Endothelial cell of umbilical vein (primary cell): Measurements from ENCODE around the gene HIF1AN. TPM values are rescaled to one million over a fixed set of nuclear protein-coding genes. Genes with fewer than 3 reads are reported as not detected.

Experiments used
- BruUV-seq: library from RNA; stranded (reverse); fragments of 400-500 nt; replicated peaks from 2 replicates; lab custom pipeline; 2021; lab: Mats Ljungman, UMichigan
- CTCF ChIA-PET: fragments of 300-600, 350-600 bp; sonication (Branson Sonifier 250); formaldehyde crosslinking; loops from one replicate; lab custom pipeline; 2021; ENCODE audit warnings: antibody characterized with exemption, inconsistent platforms; lab: Charles Lee
- POLR2A ChIA-PET: fragments of 300-600, 350-600 bp; sonication (Branson Sonifier 250); formaldehyde crosslinking; loops from one replicate; lab custom pipeline; 2021; ENCODE audit warnings: antibody characterized with exemption, inconsistent platforms; lab: Charles Lee
- DNase-seq: peaks from one replicate; pipeline ENCODE4 v3.0.0-alpha.2; 2011; ENCODE audit warnings: low read depth, low spot score
- FAIRE-seq: peaks from 2 replicates; lab custom pipeline; 2011; peaks lifted over from hg19 to GRCh38; lab: Jason Lieb, UNC
- H2AFZ ChIP-seq: 2 replicates; pipeline ENCODE4 v1.6.0; 2012; ENCODE audit warnings: low read depth, low read length, control low read depth, inconsistent platforms
- H3K27ac ChIP-seq: 2 replicates; pipeline ENCODE4 v1.5.1; 2011; ENCODE audit warnings: low read depth, mild to moderate bottlenecking, control low read depth, low read length, moderate library complexity; ENCODE audit not compliant: insufficient read depth
- H3K27me3 ChIP-seq, 2 experiments: 2 replicates each; pipeline versions ENCODE4 v1.6.0 to v1.6.1; 2011; ENCODE audit warnings: low read length in 2 of 2, mixed read lengths in 1 of 2; ENCODE audit not compliant: control insufficient read depth in 2 of 2, insufficient read depth in 2 of 2
- H3K36me3 ChIP-seq, 2 experiments: 2 replicates in 1 of 2; 3 replicates in 1 of 2; pipeline ENCODE4 v1.5.1; 2011; ENCODE audit warnings: low read length in 2 of 2, mild to moderate bottlenecking in 1 of 2, moderate library complexity in 1 of 2; ENCODE audit not compliant: control insufficient read depth in 2 of 2, insufficient read depth in 2 of 2; ENCODE audit errors: extremely low read depth in 1 of 2
- H3K4me1 ChIP-seq: 3 replicates; pipeline ENCODE4 v1.5.1; 2011; ENCODE audit warnings: mild to moderate bottlenecking, low read length; ENCODE audit not compliant: control insufficient read depth, insufficient read depth; ENCODE audit errors: extremely low read depth
- H3K4me2 ChIP-seq: 2 replicates; pipeline ENCODE4 v1.6.1; 2011; ENCODE audit warnings: low read length, control low read depth, mixed read lengths; ENCODE audit not compliant: insufficient read depth
- H3K4me3 ChIP-seq, 3 experiments: fragments of 200-600 bp in 1 of 3; sonication (generic), shearing (Covaris generic) in 1 of 3; replicated peaks in 1 of 3; 2 replicates each; pipeline ENCODE4 v1.5.1; 2011 to 2016; ENCODE audit warnings: control low read depth in 3 of 3, low read length in 3 of 3, mild to moderate bottlenecking in 2 of 3, inconsistent platforms in 1 of 3, low read depth in 1 of 3, moderate library complexity in 1 of 3; ENCODE audit not compliant: insufficient read depth in 1 of 3
- H3K79me2 ChIP-seq: 2 replicates; pipeline ENCODE4 v1.6.0; 2012; ENCODE audit warnings: low read length, inconsistent platforms; ENCODE audit not compliant: control insufficient read depth, insufficient read depth
- H3K9ac ChIP-seq: replicated peaks from 2 replicates; pipeline ENCODE3; 2011; ENCODE audit warnings: low read length, control low read depth; ENCODE audit not compliant: insufficient read depth; ENCODE audit errors: extremely low read depth
- H3K9me1 ChIP-seq: replicated peaks from 3 replicates; pipeline ENCODE4 v1.6.0; 2011; ENCODE audit warnings: mild to moderate bottlenecking, low read length; ENCODE audit not compliant: control insufficient read depth, insufficient read depth; ENCODE audit errors: extremely low read depth
- H3K9me3 ChIP-seq: replicated peaks from 2 replicates; pipeline ENCODE4 v1.5.1; 2012; ENCODE audit warnings: low read length, inconsistent platforms; ENCODE audit not compliant: control insufficient read depth, insufficient read depth
- H4K20me1 ChIP-seq: replicated peaks from 2 replicates; pipeline ENCODE3; 2011; ENCODE audit warnings: mild to moderate bottlenecking, low read length; ENCODE audit not compliant: control insufficient read depth, insufficient read depth; ENCODE audit errors: extremely low read depth
- EZH2 ChIP-seq: IDR thresholded peaks from 2 replicates; pipeline ENCODE4 v1.6.1; 2012; ENCODE audit warnings: borderline replicate concordance, low read depth, mild to moderate bottlenecking, moderate library complexity, low read length, inconsistent platforms; ENCODE audit not compliant: severe bottlenecking
- FOS ChIP-seq: IDR thresholded peaks from 2 replicates; pipeline ENCODE4 v1.6.1; 2011; ENCODE audit warnings: mild to moderate bottlenecking, low read length, moderate library complexity, borderline replicate concordance; ENCODE audit not compliant: insufficient read depth
- GATA2 ChIP-seq: IDR thresholded peaks from 2 replicates; pipeline ENCODE4 v1.7.0; 2011; ENCODE audit warnings: low read depth, mild to moderate bottlenecking, moderate library complexity, mixed read lengths, low read length; ENCODE audit not compliant: insufficient read length, insufficient read depth
- JUN ChIP-seq: IDR thresholded peaks from 2 replicates; pipeline ENCODE4 v1.6.1; 2011; ENCODE audit warnings: borderline replicate concordance, low read depth; ENCODE audit not compliant: insufficient read length, insufficient read depth
- MYC ChIP-seq: IDR thresholded peaks from one replicate; pipeline ENCODE4 v1.6.1; 2011; ENCODE audit warnings: mild to moderate bottlenecking, low read depth, low read length
- POLR2A ChIP-seq: IDR thresholded peaks from 2 replicates; pipeline ENCODE4 v1.6.1; 2012; ENCODE audit warnings: low read depth, mild to moderate bottlenecking, control low read depth, low read length
- POLR2AphosphoS5 ChIP-seq: IDR thresholded peaks from 2 replicates; pipeline ENCODE4 v1.6.1; 2012; ENCODE audit warnings: low read depth, mild to moderate bottlenecking, control low read depth, low read length, moderate library complexity; ENCODE audit not compliant: insufficient read depth
- dilution Hi-C: fragments of 300-500 bp; cut with MboI; formaldehyde crosslinking; loops from one replicate; pipeline ENCODE4 v1.15.0; 2019; ENCODE audit warnings: low sequenced_read_pairs; ENCODE audit not compliant: extremely low pct_ligation_motif_present
- intact Hi-C: fragments of 100-400 bp; cut with micrococcal nuclease; formaldehyde crosslinking; loops from one replicate; pipeline ENCODE4 v1.10.0; 2022
- polyA plus RNA-seq, 4 experiments: library from polyadenylated mRNA; depleted of rRNA in 3 of 4; stranded (reverse) in 3 of 4; unstranded in 1 of 4; fragments of >200 nt; gene quantifications; 2 replicates each; pipeline versions ENCODE4 v1.2.1 to v1.2.3, GENCODE V29; 2011 to 2012; ENCODE audit warnings: missing spikeins in 1 of 4
- total RNA-seq: library from RNA; stranded (reverse); gene quantifications from 2 replicates; pipeline ENCODE4 v1.2.3, GENCODE V29; 2021
- TF ChIP-seq, protein P1 (sequence below): IDR thresholded peaks from 2 replicates; pipeline ENCODE4 v1.6.1; 2011; ENCODE audit not compliant: insufficient read depth, insufficient read length
- TF ChIP-seq, protein P2 (sequence below), 2 donors: IDR thresholded peaks; 1 replicate in 1 of 2; 2 replicates in 1 of 2; pipeline ENCODE4 v1.5.1; 2011; ENCODE audit warnings: low read length in 2 of 2, mild to moderate bottlenecking in 2 of 2, moderate library complexity in 2 of 2, control low read depth in 1 of 2, inconsistent platforms in 1 of 2, low read depth in 1 of 2; ENCODE audit not compliant: insufficient read depth in 1 of 2; ENCODE audit errors: extremely low read depth in 1 of 2

The HIF1AN gene
- total and polyA plus RNA-seq, 2 donors (not counting 3 experiments of a cell fraction or from before 2014, with no cell fraction given): 7.3 to 34.0 TPM

DNA sequence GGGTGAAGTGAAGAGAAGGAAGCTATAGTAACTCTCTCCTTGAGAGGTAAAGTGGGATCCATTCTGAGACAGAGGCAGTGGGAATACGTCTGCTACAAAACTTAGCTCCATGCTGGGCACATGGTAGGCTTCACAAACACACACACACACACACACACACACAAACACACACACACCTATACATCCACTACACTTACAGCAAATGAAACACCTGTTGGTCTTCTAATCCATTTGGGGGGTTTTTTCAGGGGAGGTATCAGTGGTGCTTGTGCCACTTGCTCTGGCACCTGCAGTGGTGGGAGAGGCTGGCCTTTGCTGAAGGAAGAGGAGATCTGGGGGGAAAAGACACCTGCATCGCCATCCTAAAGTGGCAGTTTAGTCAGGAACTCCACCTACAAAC is 30.6 kb upstream of the HIF1AN start:
- H3K4me1 ChIP-seq: no peaks in the 10 kb centered on the region
- no peaks in the 10 kb centered on the region for H3K9me1 ChIP-seq
- H3K9me3 ChIP-seq: no peaks in the 10 kb centered on the region
- no peak overlapping the region for H2AFZ ChIP-seq
- POLR2A ChIA-PET: no interaction called here
- TF ChIP-seq GATA2: no peak
- H3K27me3 ChIP-seq: no peaks in the 10 kb centered on the region
- BruUV-seq: no TSS peak
- no peak overlapping the region for H3K4me3 ChIP-seq
- peaks cover 0 to 2% of the 10 kb centered on the region in 2 experiments for H3K36me3 ChIP-seq
- H3K4me2 ChIP-seq: no peak overlapping the region
- H3K27ac ChIP-seq: no peak overlapping the region
- dilution Hi-C loops (no loop called here), intact Hi-C loops (no loop called here)
- H3K79me2 ChIP-seq: no peaks in the 10 kb centered on the region
- DNase-seq (no peak), FAIRE-seq (no peak)
- no peak overlapping the region for H3K9ac ChIP-seq
- no peaks in the 10 kb centered on the region for H4K20me1 ChIP-seq
- CTCF ChIA-PET: interaction anchor here (0.7 to 2.5 kb wide), 2 partner anchors 9 to 23 kb away, joined by 3 to 10 read pairs; no protein-coding TSS in a partner anchor

DNA sequence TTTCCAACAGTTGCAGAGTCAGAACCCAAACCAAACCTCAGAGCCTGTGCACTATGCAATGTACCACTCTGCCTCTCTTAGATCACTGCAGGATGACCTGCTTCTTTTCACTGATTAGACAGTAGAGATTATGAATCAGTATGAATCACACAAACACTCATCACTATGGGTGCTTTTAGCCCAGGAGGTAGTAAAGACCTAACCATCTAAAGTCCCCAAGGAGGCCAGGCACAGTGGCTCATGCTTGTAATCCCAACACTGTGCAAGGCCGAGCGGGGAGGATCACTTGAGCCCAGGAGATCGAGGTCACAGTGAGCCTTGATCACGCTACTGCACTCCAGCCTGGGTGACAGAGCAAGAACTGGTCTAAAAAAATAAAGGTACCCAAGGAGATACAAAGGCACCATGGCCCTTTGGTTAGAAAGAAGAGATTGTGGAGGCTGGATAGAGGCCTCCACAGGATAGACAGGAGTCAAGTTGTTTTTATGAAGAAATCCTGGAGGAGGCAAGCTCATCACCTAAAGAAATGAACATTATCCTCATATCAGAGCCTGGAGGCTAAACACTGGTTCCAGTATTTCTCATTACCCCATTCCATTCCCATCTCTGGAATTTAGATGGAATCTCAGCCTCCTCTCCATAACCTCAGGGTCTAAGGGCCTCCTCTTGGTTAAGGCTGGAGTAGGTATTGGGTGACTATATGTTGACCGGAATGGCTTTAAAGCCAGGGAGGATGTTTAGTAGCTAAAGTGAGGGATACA is 29.0 kb upstream of the HIF1AN start:
- no peak for FAIRE-seq
- peaks cover 0 to 2% of the 10 kb centered on the region in 2 experiments for H3K36me3 ChIP-seq
- BruUV-seq: no TSS peak
- no peak overlapping the region for H3K9ac ChIP-seq
- DNase-seq: no peak
- H4K20me1 ChIP-seq: no peaks in the 10 kb centered on the region
- H2AFZ ChIP-seq: no peak overlapping the region
- no peaks in the 10 kb centered on the region for H3K9me1 ChIP-seq
- H3K27ac ChIP-seq: no peak overlapping the region
- CTCF ChIA-PET: interaction anchor here (1.0 to 2.8 kb wide), 3 partner anchors 11 to 170 kb away, joined by 5 to 53 read pairs (median 22); no protein-coding TSS in a partner anchor
- POLR2A ChIA-PET: no interaction called here
- TF ChIP-seq POLR2A (no peak), JUN (no peak), MYC (no peak), FOS (no peak), POLR2AphosphoS5 (no peak), EZH2 (no peak), GATA2 (no peak)
- TF ChIP-seq, protein P1, sequence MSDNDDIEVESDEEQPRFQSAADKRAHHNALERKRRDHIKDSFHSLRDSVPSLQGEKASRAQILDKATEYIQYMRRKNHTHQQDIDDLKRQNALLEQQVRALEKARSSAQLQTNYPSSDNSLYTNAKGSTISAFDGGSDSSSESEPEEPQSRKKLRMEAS: no peak
- TF ChIP-seq, protein P2, sequence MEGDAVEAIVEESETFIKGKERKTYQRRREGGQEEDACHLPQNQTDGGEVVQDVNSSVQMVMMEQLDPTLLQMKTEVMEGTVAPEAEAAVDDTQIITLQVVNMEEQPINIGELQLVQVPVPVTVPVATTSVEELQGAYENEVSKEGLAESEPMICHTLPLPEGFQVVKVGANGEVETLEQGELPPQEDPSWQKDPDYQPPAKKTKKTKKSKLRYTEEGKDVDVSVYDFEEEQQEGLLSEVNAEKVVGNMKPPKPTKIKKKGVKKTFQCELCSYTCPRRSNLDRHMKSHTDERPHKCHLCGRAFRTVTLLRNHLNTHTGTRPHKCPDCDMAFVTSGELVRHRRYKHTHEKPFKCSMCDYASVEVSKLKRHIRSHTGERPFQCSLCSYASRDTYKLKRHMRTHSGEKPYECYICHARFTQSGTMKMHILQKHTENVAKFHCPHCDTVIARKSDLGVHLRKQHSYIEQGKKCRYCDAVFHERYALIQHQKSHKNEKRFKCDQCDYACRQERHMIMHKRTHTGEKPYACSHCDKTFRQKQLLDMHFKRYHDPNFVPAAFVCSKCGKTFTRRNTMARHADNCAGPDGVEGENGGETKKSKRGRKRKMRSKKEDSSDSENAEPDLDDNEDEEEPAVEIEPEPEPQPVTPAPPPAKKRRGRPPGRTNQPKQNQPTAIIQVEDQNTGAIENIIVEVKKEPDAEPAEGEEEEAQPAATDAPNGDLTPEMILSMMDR (IDR thresholded peaks at IDR 0.05; ENCODE audit: extremely low read depth in 1 of 2, insufficient read depth in 1 of 2, low read depth in 1 of 2, low read length in 2 of 2): no peak
- H3K79me2 ChIP-seq: no peaks in the 10 kb centered on the region
- no peaks in the 10 kb centered on the region for H3K27me3 ChIP-seq
- H3K4me1 ChIP-seq: no peaks in the 10 kb centered on the region
- H3K4me2 ChIP-seq: no peak overlapping the region
- no peak overlapping the region for H3K4me3 ChIP-seq
- H3K9me3 ChIP-seq: no peaks in the 10 kb centered on the region
- intact Hi-C loops (no loop called here), dilution Hi-C loops (no loop called here)
